ENCODE data around the gene GRIK4.

DNA sequence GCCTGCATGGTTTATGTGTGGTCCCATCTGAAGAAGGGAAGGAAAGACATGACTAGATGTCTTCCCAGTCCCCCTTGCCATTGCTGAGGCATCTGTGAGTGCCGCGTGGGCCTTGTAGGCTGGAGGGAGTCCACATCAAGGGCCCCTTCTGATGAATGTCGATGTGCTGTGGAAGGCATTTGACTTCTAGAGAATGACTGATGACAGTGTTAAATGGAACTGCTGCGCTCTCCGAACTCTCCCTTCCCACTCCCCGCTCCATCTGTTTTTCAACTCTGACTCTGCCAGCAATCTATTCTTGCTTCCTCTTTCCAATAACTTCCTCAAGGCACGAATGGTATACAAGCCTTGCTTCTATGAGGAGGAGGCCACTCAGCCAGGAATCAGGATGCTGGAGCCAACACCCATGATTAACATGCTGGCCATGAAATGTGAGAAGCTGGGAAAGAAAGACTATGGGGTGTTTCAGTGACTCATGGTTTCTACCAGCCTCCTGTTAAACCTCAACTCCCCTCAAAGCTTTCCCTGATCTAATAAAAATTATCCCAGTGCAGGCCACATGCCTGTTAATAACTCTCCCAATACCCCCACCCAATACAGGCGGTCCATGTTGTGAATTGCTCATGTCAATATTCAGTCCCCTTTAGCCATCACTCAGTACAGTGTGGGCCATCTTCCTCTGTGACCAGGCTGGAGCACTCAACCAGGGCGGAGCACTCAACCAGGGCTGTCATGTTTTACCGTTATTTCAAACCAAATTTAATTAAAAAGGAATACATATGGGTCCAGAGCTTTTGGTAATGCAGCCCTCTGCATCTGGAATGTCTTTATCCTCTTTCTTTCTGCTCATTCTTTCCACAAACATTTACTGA, 466.0 kb downstream of the GRIK4 start:
- no peak for TF ChIP-seq CTCF (IDR thresholded peaks at IDR 0.05)
- TF ChIP-seq EP300 (IDR thresholded peaks at IDR 0.05): no peak
